H1 (cell line): Measurements from ENCODE around the gene CORO6. TPM values are rescaled to one million over a fixed set of nuclear protein-coding genes. Genes with fewer than 3 reads are reported as not detected.

Experiments
- CTCF ChIA-PET: fragments of 300-600 bp; sonication (Branson Sonifier 250); formaldehyde crosslinking; loops from one replicate; lab custom pipeline; 2021; ENCODE audit not compliant: partially characterized antibody; lab: Charles Lee
- POLR2A ChIA-PET: fragments of 300-600 bp; sonication (Branson Sonifier 250); formaldehyde crosslinking; loops from one replicate; lab custom pipeline; 2021; ENCODE audit warnings: inconsistent platforms; ENCODE audit not compliant: partially characterized antibody; lab: Charles Lee
- DNase-seq, 2 experiments: peaks; one replicate each; pipeline versions ENCODE4 v3.0.0 to v3.0.0-alpha.2; 2010 to 2022; ENCODE audit warnings: low spot score in 2 of 2, low read depth in 1 of 2, mixed read lengths in 1 of 2
- FAIRE-seq: peaks from 2 replicates; lab custom pipeline; 2011; peaks lifted over from hg19 to GRCh38; lab: Jason Lieb, UNC
- H2AFZ ChIP-seq: 2 replicates; pipeline ENCODE4 v1.8.1; 2012; ENCODE audit warnings: low read length, inconsistent platforms
- H2AK5ac ChIP-seq: 2 replicates; pipeline ENCODE4 v1.6.1; 2013; ENCODE audit warnings: low read depth, low read length
- H2BK120ac ChIP-seq: replicated peaks from 2 replicates; pipeline ENCODE3; 2013; ENCODE audit warnings: low read depth, low read length, inconsistent platforms
- H2BK12ac ChIP-seq: 2 replicates; pipeline ENCODE4 v1.6.1; 2013; ENCODE audit warnings: low read depth, low read length
- H2BK15ac ChIP-seq: 2 replicates; pipeline ENCODE4 v1.6.1; 2013; ENCODE audit warnings: low read length
- H2BK20ac ChIP-seq: 2 replicates; pipeline ENCODE4 v1.6.1; 2013; ENCODE audit warnings: low read length
- H2BK5ac ChIP-seq: 2 replicates; pipeline ENCODE4 v1.6.1; 2013; ENCODE audit warnings: low read depth, low read length
- H3K14ac ChIP-seq: 2 replicates; pipeline ENCODE4 v1.6.1; 2013; ENCODE audit warnings: inconsistent platforms; ENCODE audit not compliant: insufficient read length
- H3K18ac ChIP-seq: 2 replicates; pipeline ENCODE4 v1.6.1; 2013; ENCODE audit warnings: low read length; ENCODE audit errors: extremely low read depth
- H3K23ac ChIP-seq: 2 replicates; pipeline ENCODE4 v1.6.1; 2013; ENCODE audit warnings: inconsistent platforms; ENCODE audit not compliant: insufficient read length
- H3K23me2 ChIP-seq: 2 replicates; pipeline ENCODE4 v1.6.1; 2013; ENCODE audit warnings: low read depth, low read length
- H3K27ac ChIP-seq: 2 replicates; pipeline ENCODE4 v1.6.1; 2011; ENCODE audit warnings: low read depth, low read length, inconsistent platforms
- H3K27me3 ChIP-seq, 4 experiments: replicated peaks in 1 of 4; 1 replicate in 1 of 4; 2 replicates in 3 of 4; pipeline versions ENCODE4 v1.6.1 to v1.8.1; 2011 to 2013; ENCODE audit warnings: low read length in 3 of 4, mild to moderate bottlenecking in 3 of 4, inconsistent platforms in 2 of 4, mixed read lengths in 2 of 4, moderate library complexity in 1 of 4; ENCODE audit not compliant: control insufficient read depth in 3 of 4, insufficient read depth in 3 of 4; ENCODE audit errors: extremely low read depth in 1 of 4
- H3K36me3 ChIP-seq, 4 experiments: 2 replicates each; pipeline versions ENCODE4 v1.6.1 to v1.8.1; 2011 to 2013; ENCODE audit warnings: mild to moderate bottlenecking in 4 of 4, low read length in 3 of 4, moderate library complexity in 2 of 4, control low read depth in 1 of 4, inconsistent platforms in 1 of 4; ENCODE audit not compliant: insufficient read depth in 4 of 4, control insufficient read depth in 2 of 4
- H3K4ac ChIP-seq: replicated peaks from 2 replicates; pipeline ENCODE3; 2013; ENCODE audit warnings: low read length, low read depth, mixed read lengths, inconsistent platforms; ENCODE audit not compliant: insufficient read length
- H3K4me1 ChIP-seq, 4 experiments: replicated peaks in 1 of 4; 1 replicate in 1 of 4; 2 replicates in 3 of 4; pipeline versions ENCODE4 v1.6.1 to v1.8.1; 2011 to 2013; ENCODE audit warnings: low read length in 3 of 4, inconsistent platforms in 2 of 4, mixed read lengths in 1 of 4; ENCODE audit not compliant: insufficient read depth in 4 of 4, control insufficient read depth in 3 of 4
- H3K4me2 ChIP-seq, 2 experiments: 2 replicates each; pipeline versions ENCODE4 v1.6.1 to v1.8.1; 2011 to 2013; ENCODE audit warnings: low read depth in 2 of 2, low read length in 2 of 2, control low read depth in 1 of 2, inconsistent platforms in 1 of 2, mild to moderate bottlenecking in 1 of 2; ENCODE audit not compliant: insufficient read depth in 1 of 2
- H3K4me3 ChIP-seq, 4 experiments: fragments of 200-600, 300-600 bp in 1 of 4; sonication (generic), shearing (Covaris generic), sonication (Bioruptor Twin) in 1 of 4; 2 replicates each; pipeline versions ENCODE4 v1.5.1 to v1.8.1; 2011 to 2016; ENCODE audit warnings: low read length in 4 of 4, low read depth in 3 of 4, control low read depth in 2 of 4, inconsistent platforms in 2 of 4, mild to moderate bottlenecking in 2 of 4, mixed read lengths in 1 of 4, moderate library complexity in 1 of 4; ENCODE audit not compliant: insufficient read depth in 2 of 4; ENCODE audit errors: extremely low read depth in 1 of 4
- H3K56ac ChIP-seq: replicated peaks from 2 replicates; pipeline ENCODE3; 2013; ENCODE audit warnings: low read depth, mild to moderate bottlenecking, mixed read lengths, low read length, inconsistent platforms; ENCODE audit not compliant: insufficient read length
- H3K79me1 ChIP-seq: 2 replicates; pipeline ENCODE4 v1.6.1; 2013; ENCODE audit warnings: low read depth, low read length, control low read depth
- H3K79me2 ChIP-seq, 2 experiments: 2 replicates each; pipeline versions ENCODE4 v1.6.1 to v1.8.1; 2012 to 2013; ENCODE audit warnings: low read length in 2 of 2, mild to moderate bottlenecking in 2 of 2, inconsistent platforms in 1 of 2; ENCODE audit not compliant: insufficient read depth in 2 of 2, control insufficient read depth in 1 of 2
- H3K9ac ChIP-seq, 4 experiments: replicated peaks in 1 of 4; 1 replicate in 1 of 4; 2 replicates in 3 of 4; pipeline versions ENCODE4 v1.6.1 to v1.8.1; 2011 to 2013; ENCODE audit warnings: low read depth in 3 of 4, low read length in 3 of 4, control low read depth in 2 of 4, mild to moderate bottlenecking in 2 of 4, moderate library complexity in 2 of 4, inconsistent platforms in 1 of 4; ENCODE audit errors: extremely low read depth in 1 of 4
- H3K9me3 ChIP-seq, 2 experiments: 2 replicates each; pipeline versions ENCODE4 v1.6.1 to v1.8.1; 2012 to 2013; ENCODE audit warnings: mild to moderate bottlenecking in 2 of 2, moderate library complexity in 2 of 2, control low read depth in 1 of 2, inconsistent platforms in 1 of 2, low read depth in 1 of 2, low read length in 1 of 2, mixed read lengths in 1 of 2; ENCODE audit not compliant: insufficient read depth in 2 of 2
- H4K20me1 ChIP-seq, 2 experiments: replicated peaks in 1 of 2; 2 replicates each; pipeline versions ENCODE3 to v1.8.1; 2011 to 2013; ENCODE audit warnings: inconsistent platforms in 2 of 2, low read length in 2 of 2, mild to moderate bottlenecking in 1 of 2; ENCODE audit not compliant: insufficient read depth in 2 of 2, control insufficient read depth in 1 of 2
- H4K5ac ChIP-seq: 2 replicates; pipeline ENCODE4 v1.6.1; 2013; ENCODE audit warnings: low read length, low read depth, mixed read lengths, inconsistent platforms; ENCODE audit not compliant: insufficient read length
- H4K8ac ChIP-seq: 2 replicates; pipeline ENCODE4 v1.8.0; 2013; ENCODE audit warnings: mild to moderate bottlenecking, moderate library complexity, low read length, inconsistent platforms; ENCODE audit not compliant: insufficient read depth; ENCODE audit errors: extremely low read depth
- H4K91ac ChIP-seq: replicated peaks from 2 replicates; pipeline ENCODE3; 2013; ENCODE audit warnings: low read length, mixed read lengths, inconsistent platforms; ENCODE audit not compliant: insufficient read length
- ATF2 ChIP-seq: IDR thresholded peaks from 2 replicates; pipeline ENCODE4 v1.6.1; 2012; ENCODE audit warnings: low read length, inconsistent platforms
- EP300 ChIP-seq, 2 experiments: IDR thresholded peaks; 1 replicate in 1 of 2; 2 replicates in 1 of 2; pipeline ENCODE4 v1.6.1; 2011 to 2012; ENCODE audit warnings: low read depth in 2 of 2, low read length in 2 of 2, mild to moderate bottlenecking in 2 of 2, borderline replicate concordance in 1 of 2, inconsistent platforms in 1 of 2, moderate library complexity in 1 of 2
- EZH2 ChIP-seq: fragments of 200-600 bp; sonication (generic); IDR thresholded peaks from 2 replicates; pipeline ENCODE4 v1.7.1; 2012; ENCODE audit warnings: low read depth, mild to moderate bottlenecking, moderate library complexity, low read length, inconsistent platforms; ENCODE audit not compliant: severe bottlenecking
- HDAC2 ChIP-seq, 2 experiments: fragments of 300-600 bp in 1 of 2; sonication (generic) in 1 of 2; IDR thresholded peaks; 2 replicates each; pipeline ENCODE4 v1.6.1; 2011 to 2012; ENCODE audit warnings: low read depth in 2 of 2, low read length in 2 of 2, mild to moderate bottlenecking in 2 of 2, moderate library complexity in 2 of 2, borderline replicate concordance in 1 of 2, inconsistent platforms in 1 of 2
- HDAC6 ChIP-seq: IDR thresholded peaks from one replicate; pipeline ENCODE4 v1.7.1; 2012; ENCODE audit warnings: low read depth, mild to moderate bottlenecking, inconsistent platforms, low read length, moderate library complexity
- MAFK ChIP-seq: IDR thresholded peaks from 2 replicates; pipeline ENCODE4 v1.6.1; 2012; ENCODE audit warnings: low read depth, mild to moderate bottlenecking, improper control_type of control experiment, low read length
- POLR2A ChIP-seq, 2 experiments: IDR thresholded peaks; 1 replicate in 1 of 2; 2 replicates in 1 of 2; pipeline ENCODE4 v1.6.1; 2011; ENCODE audit warnings: low read depth in 2 of 2, low read length in 2 of 2, mild to moderate bottlenecking in 2 of 2; ENCODE audit errors: control extremely low read depth in 1 of 2
- SIX5 ChIP-seq: IDR thresholded peaks from 2 replicates; pipeline ENCODE4 v1.6.1; 2011; ENCODE audit warnings: mild to moderate bottlenecking, low read depth, low read length
- SRF ChIP-seq: IDR thresholded peaks from 2 replicates; pipeline ENCODE4 v1.6.1; 2011; ENCODE audit warnings: mild to moderate bottlenecking, low read depth, low read length, moderate library complexity
- WGBS, 2 experiments: shearing (Covaris generic) in 1 of 2; methylation state at CpG; one replicate each; pipeline versions ENCODE4 v1.1.6 to v1.1.7; 2013 to 2015; ENCODE audit warnings: low lambda C conversion rate in 2 of 2, mixed read lengths in 2 of 2, inconsistent platforms in 1 of 2, low coverage in 1 of 2, missing lambda C conversion rate in 1 of 2; ENCODE audit not compliant: insufficient replicate concordance in 2 of 2, insufficient coverage in 1 of 2, insufficient read length in 1 of 2; ENCODE audit errors: extremely low coverage in 1 of 2, missing lambda C conversion rate in 1 of 2; 5-methylcytosine and 5-hydroxymethylcytosine counted together
- polyA plus RNA-seq, 7 experiments: library from polyadenylated mRNA; depleted of rRNA in 3 of 7; stranded (reverse) in 5 of 7; unstranded in 2 of 7; fragments of >200 nt in 5 of 7; fragments of 200-250 nt in 2 of 7; gene quantifications; 1 replicate in 5 of 7; 2 replicates in 1 of 7; 4 replicates in 1 of 7; pipeline versions ENCODE4 v1.2.1 to v1.2.3, GENCODE V29; 2011 to 2013; ENCODE audit warnings: missing spikeins in 2 of 7, mixed read lengths in 2 of 7
- total RNA-seq: library from RNA; stranded (reverse); fragmentation: NEBNext Ultra II Directional; extraction: Animal tissue kit (Norgen Biotek cat#: 25700); gene quantifications from 2 replicates; pipeline ENCODE4 v1.2.1, GENCODE V29; 2021

The CORO6 gene
- total and polyA plus RNA-seq, 2 of the 8 experiments (the other 6 are each of a cell fraction or from before 2014, with no cell fraction given) = 2.5 to 8.6 TPM

- Histone ChIP-seq H4K20me1 (peaks cover under 1 to 2% of the 10 kb centered on the region in 2 experiments), H3K36me3 (no peaks in the 10 kb centered on the region), H3K9ac (no peak overlapping the region), H4K8ac (peak overlapping the region; percentile 88; the same call in 1 of the 2 replicates), H2BK12ac (no peak overlapping the region), H3K4me3 (peak overlapping the region; percentile 36 to 76 (median 60)), H3K18ac (0 out of 2 replicates have a peak overlapping the region, but pooled peaks have one; percentile 51), H4K91ac (no peak overlapping the region), H3K27ac (no peak overlapping the region), H3K4me2 (peak overlapping the region; percentile 84 to 93), H3K4ac (no peak overlapping the region), H3K56ac (no peak overlapping the region), H2BK120ac (no peak overlapping the region), H3K27me3 (peaks cover 11 to 38% (median 30%) of the 10 kb centered on the region in 4 experiments), H3K4me1 (peaks cover 6 to 15% (median 11%) of the 10 kb centered on the region in 4 experiments; a peak in 6 of 7 replicates), H3K79me1 (no peaks in the 10 kb centered on the region), H3K79me2 (no peaks in the 10 kb centered on the region), H3K9me3 (no peaks in the 10 kb centered on the region), H3K14ac (no peak overlapping the region), H2BK5ac (peak overlapping the region; percentile 44; the same call in 1 of the 2 replicates), H2BK15ac (no peak overlapping the region; the same call in 1 of the 2 replicates), H3K23ac (no peak overlapping the region), H2AK5ac (no peak overlapping the region), H3K23me2 (peaks cover 27% of the 10 kb centered on the region), H4K5ac (no peak overlapping the region), H2BK20ac (no peak overlapping the region), H2AFZ (peak overlapping the region; percentile 42; the same call in 1 of the 2 replicates)
- no peak for DNase-seq
- 11% methylated on average over 55 of the region's 55 CpGs; no CpG with 5 or more reads in 1 of the 2 experiments for WGBS, 2 experiments
- ChIA-PET CTCF (interaction anchor here (0.7 to 10.3 kb wide), 16 partner anchors 9 to 454 kb away, joined by 3 to 99 read pairs (median 4); partner anchors contain the start of gene CORO6), POLR2A (interaction anchor here (0.8 kb wide), 1 partner anchor 26 kb away, joined by 4 read pairs; the partner anchor contains the start of gene ANKRD13B)
- no peak for FAIRE-seq
- TF ChIP-seq SIX5 = no peak
- TF ChIP-seq HDAC2 (IDR thresholded peaks at IDR 0.05; ENCODE audit: borderline replicate concordance in 1 of 2, low read depth in 2 of 2, low read length in 2 of 2) = 0 out of 4 replicates have a peak, but pooled peaks have one; percentile 29 to 54
- TF ChIP-seq ATF2 = no peak
- TF ChIP-seq EZH2 = peak; percentile 62
- TF ChIP-seq MAFK = no peak
- no peak for TF ChIP-seq POLR2A (IDR thresholded peaks at IDR 0.05; ENCODE audit: control extremely low read depth in 1 of 2, low read depth in 2 of 2, low read length in 2 of 2)
- no peak for TF ChIP-seq SRF
- no peak for TF ChIP-seq HDAC6
- TF ChIP-seq EP300 (IDR thresholded peaks at IDR 0.05; ENCODE audit: borderline replicate concordance in 1 of 2, low read depth in 2 of 2, low read length in 2 of 2) = no peak
Measured at GRCh38 chr17:29565643-29566472, 56.9 kb downstream of the CORO6 start.
